ENCODE results near the gene TDRD7. TPM values are rescaled to one million over a fixed set of nuclear protein-coding genes. Genes with fewer than 3 reads are reported as not detected.

TDRD7 gene
- total RNA-seq, 3 donors from 2014 or later, result 31.1 to 36.6 (median 33.4) TPM

- no peaks in the 10 kb centered on the region for H3K4me1 ChIP-seq (ENCODE audit: low read depth)
- H3K4me3 ChIP-seq, result no peak overlapping the region
Measured at GRCh38 chr9:97521576-97522333, 109.9 kb downstream of the TDRD7 start.

GRCh38 chr9:97524424-97524823 lies 112.5 kb downstream of the TDRD7 start:
- Histone ChIP-seq H3K4me1 (ENCODE audit: low read depth) (no peaks in the 10 kb centered on the region), H3K36me3 (ENCODE audit: low read depth) (no peaks in the 10 kb centered on the region), H3K9me3 (no peaks in the 10 kb centered on the region), H3K4me3 (no peak overlapping the region)
- TF ChIP-seq, protein P1, sequence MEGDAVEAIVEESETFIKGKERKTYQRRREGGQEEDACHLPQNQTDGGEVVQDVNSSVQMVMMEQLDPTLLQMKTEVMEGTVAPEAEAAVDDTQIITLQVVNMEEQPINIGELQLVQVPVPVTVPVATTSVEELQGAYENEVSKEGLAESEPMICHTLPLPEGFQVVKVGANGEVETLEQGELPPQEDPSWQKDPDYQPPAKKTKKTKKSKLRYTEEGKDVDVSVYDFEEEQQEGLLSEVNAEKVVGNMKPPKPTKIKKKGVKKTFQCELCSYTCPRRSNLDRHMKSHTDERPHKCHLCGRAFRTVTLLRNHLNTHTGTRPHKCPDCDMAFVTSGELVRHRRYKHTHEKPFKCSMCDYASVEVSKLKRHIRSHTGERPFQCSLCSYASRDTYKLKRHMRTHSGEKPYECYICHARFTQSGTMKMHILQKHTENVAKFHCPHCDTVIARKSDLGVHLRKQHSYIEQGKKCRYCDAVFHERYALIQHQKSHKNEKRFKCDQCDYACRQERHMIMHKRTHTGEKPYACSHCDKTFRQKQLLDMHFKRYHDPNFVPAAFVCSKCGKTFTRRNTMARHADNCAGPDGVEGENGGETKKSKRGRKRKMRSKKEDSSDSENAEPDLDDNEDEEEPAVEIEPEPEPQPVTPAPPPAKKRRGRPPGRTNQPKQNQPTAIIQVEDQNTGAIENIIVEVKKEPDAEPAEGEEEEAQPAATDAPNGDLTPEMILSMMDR (IDR thresholded peaks at IDR 0.05), result no peak
- no peak for ATAC-seq
- no peak for DNase-seq
- intact Hi-C loops (cut with DNase I, micrococcal nuclease), result no loop called here

More at GRCh38 chr9:97521576-97522333, 109.9 kb downstream of the TDRD7 start:
- TF ChIP-seq, protein P1 (IDR thresholded peaks at IDR 0.05), result no peak
- intact Hi-C loops (cut with DNase I, micrococcal nuclease), result no loop called here
- H3K9me3 ChIP-seq, result no peaks in the 10 kb centered on the region
- no peak for DNase-seq
- H3K36me3 ChIP-seq (ENCODE audit: low read depth), result no peaks in the 10 kb centered on the region
- no peak for ATAC-seq

GRCh38 chr9:97525451-97525850 lies 113.6 kb downstream of the TDRD7 start:
- H3K4me1 ChIP-seq (ENCODE audit: low read depth), result no peaks in the 10 kb centered on the region

GRCh38 chr9:97526895-97527575 lies 115.1 kb downstream of the TDRD7 start:
- intact Hi-C loops (cut with DNase I, micrococcal nuclease), result no loop called here
- ATAC-seq (no peak), DNase-seq (no peak)
- Histone ChIP-seq H3K4me3 (no peak overlapping the region), H3K4me1 (ENCODE audit: low read depth) (no peaks in the 10 kb centered on the region), H3K36me3 (ENCODE audit: low read depth) (no peaks in the 10 kb centered on the region), H3K9me3 (no peaks in the 10 kb centered on the region)
- TF ChIP-seq, protein P1 (IDR thresholded peaks at IDR 0.05), result no peak

More at GRCh38 chr9:97525451-97525850, 113.6 kb downstream of the TDRD7 start:
- DNase-seq (no peak), ATAC-seq (no peak)
- TF ChIP-seq, protein P1 (IDR thresholded peaks at IDR 0.05), result no peak
- Histone ChIP-seq H3K36me3 (ENCODE audit: low read depth) (no peaks in the 10 kb centered on the region), H3K9me3 (no peaks in the 10 kb centered on the region), H3K4me3 (no peak overlapping the region)
- intact Hi-C loops (cut with DNase I, micrococcal nuclease), result no loop called here

DNA sequence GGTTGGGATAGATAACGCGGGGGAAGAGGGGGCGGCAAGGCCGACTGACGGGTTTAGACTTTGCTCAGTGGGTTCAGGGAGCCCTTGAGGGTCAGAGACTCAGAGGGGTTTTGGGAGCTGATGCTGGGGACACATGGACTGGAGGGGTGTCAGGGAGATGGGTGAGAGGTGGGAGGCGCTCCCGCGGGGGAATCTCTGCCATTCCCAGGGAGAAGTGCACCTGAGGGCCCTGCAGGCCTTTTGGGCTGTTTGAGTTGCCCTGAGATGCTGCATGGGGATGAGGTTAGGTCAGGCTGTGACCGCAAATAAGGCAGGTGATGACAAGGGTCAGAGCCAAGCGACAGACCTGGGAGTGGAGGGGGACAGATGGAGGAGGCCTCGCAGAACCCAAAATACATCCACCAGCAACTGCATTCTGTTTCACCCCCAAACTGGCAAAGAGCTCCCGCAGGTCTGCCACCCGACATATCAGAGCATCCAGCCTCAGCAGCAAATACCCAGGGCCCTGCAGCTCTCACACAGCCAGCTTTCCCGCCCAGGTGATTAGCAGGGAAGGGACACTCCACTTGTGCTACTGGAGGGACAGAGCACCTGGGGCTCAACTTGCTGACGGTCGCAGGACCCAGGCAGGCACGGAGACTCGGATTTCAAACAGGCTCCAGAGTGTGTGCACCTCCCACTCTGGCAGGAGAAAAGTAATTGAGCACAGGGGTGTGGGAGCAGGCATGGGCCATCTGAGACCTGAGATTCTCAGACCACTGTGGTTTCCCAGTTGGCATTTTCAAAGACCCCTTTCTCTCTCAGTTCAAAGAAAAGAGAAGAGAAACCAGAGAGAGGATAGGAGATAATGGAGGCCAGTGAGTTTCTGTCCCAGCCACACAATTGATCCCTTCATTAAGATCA lies 116.0 kb downstream of the TDRD7 start:
- TF ChIP-seq, protein P1 (IDR thresholded peaks at IDR 0.05), result no peak
- ATAC-seq, result no peak
- Histone ChIP-seq H3K36me3 (ENCODE audit: low read depth) (no peaks in the 10 kb centered on the region), H3K9me3 (no peaks in the 10 kb centered on the region), H3K4me3 (no peak overlapping the region), H3K4me1 (ENCODE audit: low read depth) (no peaks in the 10 kb centered on the region)
- no peak for DNase-seq
- intact Hi-C loops (cut with DNase I, micrococcal nuclease), result no loop called here

Measured in mucosa of descending colon (tissue), 3 donors.